ENCODE measurements around the gene ST6GALNAC5.

Gene ST6GALNAC5

DNA sequence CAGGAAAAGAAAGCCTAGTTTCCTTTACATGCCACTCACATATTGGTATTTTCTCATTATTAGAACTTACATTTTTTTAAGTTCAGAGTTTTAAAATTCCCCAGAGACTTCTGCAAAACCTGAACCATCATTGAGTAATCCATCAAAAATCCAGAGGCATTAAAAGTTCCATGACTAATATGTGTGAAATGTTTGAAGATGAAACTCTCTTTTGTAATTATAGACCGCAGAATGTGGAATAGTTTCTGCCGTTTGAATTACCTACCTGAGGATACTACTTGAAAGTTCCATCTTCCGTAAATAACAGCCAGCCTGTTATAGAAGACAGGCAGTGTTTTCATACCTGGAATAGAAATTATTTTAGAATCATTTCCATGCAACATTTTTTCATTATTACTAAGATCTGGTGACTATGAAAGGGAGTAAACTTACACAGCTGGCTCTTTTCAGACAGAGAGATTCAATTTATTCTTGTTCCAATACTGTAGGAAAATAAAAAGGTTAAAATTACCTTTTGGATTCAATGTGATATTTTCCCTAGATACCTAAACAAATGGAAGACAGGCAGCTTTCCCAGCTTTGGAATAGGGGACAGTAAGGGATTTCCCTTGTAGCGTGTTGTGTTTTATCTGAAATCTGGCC lies 131.4 kb downstream of the ST6GALNAC5 start:
- DNase-seq (ENCODE audit: extremely low read depth in 1 of 2, low read depth in 1 of 2) = no peak

DNA sequence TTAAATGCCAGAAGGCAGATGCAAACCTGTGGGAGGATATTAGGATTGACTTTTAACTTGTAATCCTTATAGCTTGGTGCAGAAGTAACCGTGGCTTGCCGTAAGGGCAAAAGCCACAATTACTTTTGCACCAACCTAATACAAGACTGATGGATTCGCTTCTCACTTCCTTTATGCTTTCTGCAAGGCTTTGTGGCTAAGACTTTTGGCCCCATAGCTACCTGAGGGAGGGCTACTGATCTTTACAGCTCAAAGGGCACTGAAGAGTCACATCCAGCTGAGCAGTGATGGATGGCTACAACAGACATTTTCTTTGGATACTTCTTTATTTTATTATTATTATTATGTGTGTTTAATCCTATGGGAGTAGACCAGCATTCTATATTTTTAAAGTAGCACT lies 140.4 kb downstream of the ST6GALNAC5 start:
- no peak for DNase-seq (ENCODE audit: extremely low read depth in 1 of 2, low read depth in 1 of 2)

DNA sequence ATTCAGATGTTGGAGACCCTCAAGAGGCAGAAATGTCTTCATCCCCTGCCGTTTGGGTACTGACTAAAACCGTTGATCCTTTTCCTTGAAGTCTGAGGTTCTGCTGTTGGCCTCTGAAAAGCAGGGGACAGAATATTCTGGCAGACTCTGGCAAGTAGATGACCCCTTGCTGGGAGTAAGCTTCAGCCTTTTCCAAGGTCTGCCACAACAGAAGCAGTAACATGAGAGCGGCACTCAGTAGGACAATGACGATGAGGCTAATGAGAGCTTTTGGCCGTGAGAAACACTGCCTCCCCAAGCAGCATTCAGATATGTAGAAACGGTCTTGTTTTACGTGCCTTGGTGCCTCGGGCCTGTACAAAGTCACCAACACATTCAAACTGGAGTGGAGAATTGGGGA lies 143.7 kb downstream of the ST6GALNAC5 start:
- DNase-seq (ENCODE audit: extremely low read depth in 1 of 2, low read depth in 1 of 2) = no peak

DNA sequence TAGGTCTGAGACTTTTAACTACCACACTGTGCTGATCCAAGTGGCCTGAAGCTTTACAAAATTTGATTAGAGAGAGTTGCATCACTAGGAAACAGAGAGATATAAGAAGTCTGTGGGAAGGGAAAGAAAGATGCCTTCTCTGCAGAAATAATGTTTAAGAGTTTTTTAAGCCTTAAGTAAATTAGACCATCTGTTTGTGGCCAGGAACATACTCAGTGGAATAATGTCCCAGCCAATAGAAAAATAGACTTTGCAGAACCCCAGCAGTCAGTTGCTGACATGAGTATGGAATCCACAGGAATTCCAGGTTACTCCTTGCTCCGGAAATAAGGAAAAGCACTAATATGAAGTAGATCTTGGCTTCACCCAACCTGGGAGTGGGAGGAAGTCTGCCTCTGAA lies 144.8 kb downstream of the ST6GALNAC5 start:
- no peak for DNase-seq (ENCODE audit: extremely low read depth in 1 of 2, low read depth in 1 of 2)

DNA sequence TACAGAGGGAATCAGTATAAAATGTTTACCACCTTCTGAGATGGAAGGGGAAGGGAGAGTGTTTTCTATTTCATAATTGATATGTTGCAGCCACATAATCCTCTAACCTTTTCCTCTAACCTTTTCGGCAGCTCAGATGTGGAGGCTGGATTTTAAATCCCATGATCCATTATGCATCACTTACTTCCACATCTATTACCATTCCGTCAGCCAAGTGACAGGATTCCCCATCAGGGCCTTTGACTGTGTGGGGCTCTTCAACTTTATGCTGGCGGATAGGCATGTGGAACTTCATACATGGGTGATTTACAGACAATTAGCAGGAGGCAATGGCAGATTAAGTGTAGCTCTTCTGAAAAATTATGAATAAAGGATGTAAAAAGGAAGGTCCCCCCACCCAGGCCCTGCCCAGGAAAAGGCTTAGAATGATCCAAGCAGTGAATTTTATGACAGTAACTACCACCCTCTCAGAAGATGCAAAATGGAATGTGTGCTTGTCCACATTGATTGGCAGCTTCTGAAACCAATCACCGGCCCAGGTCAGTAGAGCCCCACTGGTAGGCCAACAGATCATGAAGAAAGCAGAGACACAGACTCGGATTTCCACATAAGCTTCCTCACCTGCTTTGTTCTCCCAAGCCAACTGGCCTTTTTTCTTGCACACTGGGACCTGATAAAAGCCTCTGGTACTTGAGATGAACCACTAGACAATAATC lies 147.0 kb downstream of the ST6GALNAC5 start:
- DNase-seq (ENCODE audit: extremely low read depth in 1 of 2, low read depth in 1 of 2) = no peak

DNA sequence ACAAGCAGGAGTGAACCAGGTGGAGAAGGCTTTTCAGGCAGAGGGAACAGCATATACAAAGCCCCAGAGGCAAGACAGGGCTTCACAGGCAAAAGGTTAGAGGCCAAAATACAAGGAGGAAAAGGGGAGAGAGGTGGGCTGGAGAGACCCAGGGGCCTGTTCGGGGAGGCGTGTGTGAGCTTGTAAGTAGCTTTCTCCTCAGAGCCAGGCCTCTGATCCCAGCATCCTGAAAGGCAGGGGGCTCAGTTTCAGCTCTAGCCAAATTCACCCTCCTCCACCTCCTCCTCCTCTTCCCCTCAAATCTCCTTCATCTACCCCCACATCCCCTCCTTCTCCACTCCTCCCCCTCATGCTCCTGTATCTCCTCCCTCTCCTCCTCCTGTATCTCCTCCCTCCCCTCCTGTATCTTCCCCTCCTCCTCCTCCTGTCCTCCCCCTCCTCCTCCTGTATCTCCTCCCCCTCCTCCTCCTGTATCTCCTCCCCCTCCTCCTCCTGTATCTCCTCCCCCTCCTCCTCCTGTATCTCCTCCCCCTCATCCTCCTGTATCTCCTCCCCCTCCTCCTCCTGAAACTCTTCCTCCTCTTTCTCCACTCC lies 148.6 kb downstream of the ST6GALNAC5 start:
- DNase-seq (ENCODE audit: extremely low read depth in 1 of 2, low read depth in 1 of 2) = no peak

DNA sequence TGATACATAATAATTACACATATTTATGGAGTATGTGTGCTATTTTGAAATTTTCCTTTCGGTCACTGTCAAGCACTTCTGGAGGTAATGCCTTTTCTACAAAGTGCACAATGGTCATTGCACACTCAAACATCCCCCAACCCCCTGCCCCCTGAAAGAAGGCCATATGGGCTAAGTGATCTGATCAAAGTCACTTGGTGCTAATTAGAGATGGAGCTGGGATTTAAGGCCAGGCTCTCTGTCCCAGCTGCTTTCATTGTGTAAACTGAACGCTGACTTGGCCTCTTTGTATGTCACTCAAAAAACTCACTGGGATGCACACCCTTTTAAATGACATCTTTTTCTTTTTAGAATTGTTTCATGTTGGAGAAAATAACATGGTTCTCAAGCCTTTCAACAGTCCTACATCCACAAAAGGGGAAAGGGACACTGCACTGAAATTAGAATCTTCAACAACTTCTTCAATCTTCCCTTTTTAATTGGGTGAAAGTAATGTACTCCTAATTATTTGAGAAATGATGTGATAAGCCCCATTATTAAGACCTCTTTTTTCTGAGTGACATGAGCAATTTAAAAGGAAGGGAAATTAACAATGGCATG lies 149.2 kb downstream of the ST6GALNAC5 start:
- no peak for DNase-seq (ENCODE audit: extremely low read depth in 1 of 2, low read depth in 1 of 2)

DNA sequence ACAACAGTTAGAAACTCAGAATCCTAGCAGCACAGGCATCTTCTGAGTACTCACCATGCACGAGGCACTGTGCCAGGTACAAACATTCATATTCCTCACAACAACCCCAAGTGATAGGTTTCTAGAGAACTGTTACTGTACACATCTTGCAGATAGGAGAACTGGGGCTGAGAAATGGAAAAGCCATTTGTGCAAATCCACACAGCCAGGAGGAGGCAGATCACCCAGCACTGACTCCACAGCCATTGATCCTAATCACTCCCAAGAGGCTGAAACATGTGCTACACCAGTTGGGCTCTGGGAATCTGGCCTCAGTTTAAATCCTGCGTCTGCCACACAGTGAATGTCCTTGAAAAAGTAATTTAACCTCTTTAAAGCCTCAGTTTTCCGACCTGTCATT lies 151.0 kb downstream of the ST6GALNAC5 start:
- DNase-seq (ENCODE audit: extremely low read depth in 1 of 2, low read depth in 1 of 2) = no peak

DNA sequence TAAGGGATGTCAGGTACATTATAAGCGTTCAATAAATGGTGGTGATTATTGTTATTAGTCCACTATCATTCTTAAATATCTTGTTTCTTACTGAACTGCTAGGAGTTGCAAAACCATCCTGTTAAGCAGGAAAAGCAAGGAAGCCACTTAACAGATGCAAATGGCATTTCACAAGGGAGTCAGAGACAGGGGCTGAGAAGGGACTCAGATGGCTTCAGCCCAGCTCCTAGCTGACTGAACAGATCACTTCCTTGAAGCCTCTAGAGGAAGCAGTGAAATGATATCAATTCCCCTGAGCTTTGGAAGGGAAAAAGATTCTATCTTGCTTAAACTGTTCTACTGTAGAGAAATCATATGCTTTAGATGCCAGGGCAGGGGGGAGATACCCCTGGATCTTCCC lies 151.5 kb downstream of the ST6GALNAC5 start:
- DNase-seq (ENCODE audit: extremely low read depth in 1 of 2, low read depth in 1 of 2) = no peak

DNA sequence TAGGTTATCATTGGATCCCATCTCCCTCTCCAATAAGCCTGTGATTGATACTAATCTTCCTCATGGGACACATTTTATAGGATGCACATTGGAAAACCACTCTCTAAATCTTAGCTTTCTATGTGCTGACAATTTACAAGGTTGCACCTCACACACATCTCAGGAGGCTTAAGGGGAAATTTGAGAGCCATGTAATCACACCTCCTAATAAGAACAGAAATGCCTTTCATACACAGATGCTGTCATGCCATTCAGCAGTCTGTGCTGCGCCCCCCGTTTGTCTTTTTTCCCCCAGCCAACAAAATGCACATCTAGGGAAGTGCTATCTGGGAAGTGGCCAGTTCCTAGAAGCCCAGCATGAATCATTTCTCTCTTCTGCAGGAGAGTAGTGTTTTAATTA lies 154.5 kb downstream of the ST6GALNAC5 start:
- DNase-seq (ENCODE audit: extremely low read depth in 1 of 2, low read depth in 1 of 2) = no peak

DNA sequence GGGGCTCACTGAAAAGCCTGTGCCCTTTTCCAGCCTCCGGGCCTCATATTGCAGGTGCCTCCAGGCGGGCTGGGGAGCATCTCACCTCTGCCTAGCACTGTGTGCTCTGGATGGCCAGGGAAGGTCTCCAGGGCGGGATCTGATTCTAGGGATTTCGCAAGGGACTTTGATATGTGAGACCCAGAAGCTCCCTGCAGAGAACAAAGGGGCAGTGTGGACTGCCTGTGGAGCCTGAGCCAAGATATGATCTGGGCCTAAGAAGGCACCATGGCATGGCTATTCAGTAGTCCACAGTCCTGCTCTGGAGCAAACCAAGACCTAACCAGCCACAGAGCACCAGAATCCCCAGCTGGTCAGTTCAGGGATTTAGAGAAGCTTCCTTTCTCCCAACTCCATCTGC lies 157.2 kb downstream of the ST6GALNAC5 start:
- DNase-seq (ENCODE audit: extremely low read depth in 1 of 2, low read depth in 1 of 2) = no peak

DNA sequence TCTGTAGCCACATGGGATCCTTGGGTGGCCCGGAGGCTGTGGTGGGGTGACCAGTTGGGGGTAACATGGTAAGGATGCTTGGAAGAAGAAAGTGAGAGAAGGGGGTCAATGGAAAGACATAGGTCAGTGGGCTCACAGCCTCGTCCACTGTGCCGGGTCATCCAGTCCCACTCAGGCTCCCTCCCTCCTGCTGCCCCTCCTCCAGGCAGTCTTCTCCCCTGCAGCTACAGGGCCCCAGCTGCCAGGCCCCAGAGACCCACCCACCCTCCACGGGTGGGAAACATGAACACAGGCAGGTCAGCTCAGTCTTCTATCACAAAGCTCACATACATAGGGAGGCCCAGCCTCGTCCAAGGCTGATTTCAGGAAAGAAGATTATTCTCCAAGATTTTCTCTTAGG lies 158.3 kb downstream of the ST6GALNAC5 start:
- no peak for DNase-seq (ENCODE audit: extremely low read depth in 1 of 2, low read depth in 1 of 2)

DNA sequence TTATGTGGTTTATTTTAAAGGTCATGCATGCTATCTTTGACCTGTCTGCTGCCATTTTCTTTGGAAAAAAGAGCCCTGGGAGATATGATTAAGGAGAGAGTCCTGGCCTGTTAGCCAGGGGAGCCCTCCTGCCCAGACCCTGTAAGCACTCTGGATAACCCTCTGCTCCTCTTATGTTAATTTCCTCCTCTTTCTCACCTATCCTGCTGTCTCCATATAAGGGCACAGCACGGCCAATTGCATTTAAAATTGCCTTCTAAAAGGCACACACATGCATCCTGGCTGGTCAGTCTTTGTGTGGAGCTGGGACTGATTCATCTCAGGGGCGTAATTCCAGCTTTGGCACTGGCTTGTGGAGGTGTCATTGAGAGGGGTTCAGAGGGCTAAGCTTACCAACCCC lies 158.9 kb downstream of the ST6GALNAC5 start:
- DNase-seq (ENCODE audit: extremely low read depth in 1 of 2, low read depth in 1 of 2) = no peak

DNA sequence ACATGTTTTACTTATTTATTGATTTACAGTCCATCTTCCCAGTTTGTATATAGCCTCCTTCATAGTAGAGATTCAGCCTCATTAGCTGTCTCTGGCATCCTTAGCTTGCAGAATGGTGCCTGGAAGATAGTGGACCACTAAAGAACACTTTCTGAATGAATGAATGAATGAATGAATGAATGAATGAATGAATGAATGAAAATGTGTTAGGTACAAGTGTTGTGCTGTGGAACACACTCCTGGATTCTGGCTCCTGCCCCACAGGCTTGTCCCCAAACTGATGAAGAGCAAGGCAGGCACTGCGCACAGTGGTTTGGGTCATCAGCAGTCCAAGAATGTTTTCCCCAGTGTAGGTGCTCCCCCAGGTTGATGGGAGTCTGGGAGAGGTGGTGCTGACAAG lies 159.4 kb downstream of the ST6GALNAC5 start:
- no peak for DNase-seq (ENCODE audit: extremely low read depth in 1 of 2, low read depth in 1 of 2)

DNA sequence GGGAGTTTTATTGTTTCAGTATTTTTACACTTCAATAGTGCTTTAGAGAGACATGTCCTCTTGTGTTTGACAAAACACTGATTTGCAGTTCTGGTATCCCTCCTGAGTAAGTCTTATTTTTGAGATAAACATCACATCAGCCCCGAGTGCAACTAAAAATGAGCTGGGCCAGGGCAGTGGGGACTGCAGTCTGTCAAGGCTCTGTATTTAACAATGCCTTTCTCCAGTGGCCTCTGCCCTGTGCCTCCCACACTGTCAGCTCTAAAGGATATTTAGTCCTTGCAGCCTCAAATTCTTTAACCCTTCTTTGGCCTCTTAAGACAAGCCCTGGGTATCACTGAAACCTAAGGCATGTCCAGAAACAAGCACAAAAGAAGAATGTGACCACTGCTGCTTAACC lies 160.6 kb downstream of the ST6GALNAC5 start:
- DNase-seq (ENCODE audit: extremely low read depth in 1 of 2, low read depth in 1 of 2) = no peak

DNA sequence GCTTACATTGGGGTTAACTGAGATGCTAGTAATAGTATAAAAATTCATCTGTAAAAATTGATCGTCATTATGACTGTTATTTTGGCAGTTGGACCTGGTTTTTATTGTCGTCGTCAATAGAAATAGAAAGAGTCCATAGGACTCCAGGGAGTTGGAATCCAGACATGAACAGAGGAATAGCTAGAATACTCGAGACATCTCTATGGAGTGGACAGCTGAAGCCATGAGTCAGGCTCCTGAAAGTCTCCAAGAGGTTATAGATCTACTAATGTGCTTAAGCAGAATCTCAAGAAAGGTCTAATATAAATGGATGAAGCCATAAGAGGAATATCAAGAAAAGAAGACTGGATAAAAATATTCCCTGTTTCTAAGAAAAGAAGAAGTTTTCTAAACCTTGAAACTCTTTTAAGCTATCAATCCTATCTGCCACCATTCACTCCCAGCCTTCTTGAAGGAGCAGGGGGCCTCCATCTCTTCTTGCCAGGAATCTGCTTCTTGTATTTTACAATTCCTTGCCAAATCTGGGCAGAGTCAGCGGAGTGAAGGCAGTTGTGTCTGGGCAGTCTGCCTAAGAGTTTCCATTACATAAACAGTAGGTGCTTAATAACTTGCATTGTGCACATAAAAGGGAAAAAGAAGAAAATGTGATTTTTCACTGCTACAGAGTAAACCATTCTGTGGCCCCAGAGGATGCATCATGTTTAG lies 163.3 kb downstream of the ST6GALNAC5 start:
- no peak for DNase-seq (ENCODE audit: extremely low read depth in 1 of 2, low read depth in 1 of 2)

DNA sequence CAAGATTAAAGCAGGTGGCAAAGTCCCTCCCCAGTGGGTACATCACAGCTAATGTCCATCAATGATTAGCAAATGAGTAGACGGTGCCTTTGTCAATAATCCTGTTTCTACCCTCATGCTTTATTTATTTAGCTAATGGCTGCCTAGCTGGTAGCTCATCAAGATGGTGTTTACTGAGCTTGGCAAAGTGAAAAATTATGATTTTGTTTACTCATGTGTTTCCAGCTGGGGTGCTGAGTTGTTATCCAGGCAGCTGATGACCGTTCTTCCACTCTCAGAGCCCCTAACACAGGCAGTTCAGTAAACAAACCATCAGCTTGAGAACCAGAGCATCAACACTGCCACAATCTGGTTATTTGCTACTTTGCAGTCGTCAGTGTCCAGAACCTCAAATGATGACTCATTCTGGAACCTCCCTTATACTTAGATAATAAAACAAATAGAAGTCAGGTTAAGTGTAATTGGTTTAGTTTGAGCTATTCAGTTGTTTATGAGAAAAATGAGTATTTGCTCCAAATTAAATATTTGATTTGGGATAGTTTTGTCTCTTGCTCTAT lies 163.9 kb downstream of the ST6GALNAC5 start:
- no peak for DNase-seq (ENCODE audit: extremely low read depth in 1 of 2, low read depth in 1 of 2)

DNA sequence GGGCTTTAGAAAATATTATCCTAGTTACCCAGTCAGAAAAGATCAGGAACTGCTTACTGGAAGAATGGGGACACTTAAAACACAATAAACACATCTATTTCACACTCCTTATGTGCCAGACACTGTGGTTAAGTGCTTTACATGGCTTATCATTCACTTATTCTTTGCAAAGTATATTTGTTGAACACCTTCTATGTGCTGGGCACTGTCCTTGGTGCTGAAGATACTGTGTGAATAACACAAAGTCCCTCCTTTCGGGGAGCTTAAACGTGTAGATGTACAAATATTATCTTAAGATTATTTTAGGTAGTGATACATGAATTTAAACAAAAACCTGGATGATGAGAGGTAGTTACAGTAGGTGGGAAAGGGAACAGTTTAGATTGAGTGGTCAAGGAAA lies 169.3 kb downstream of the ST6GALNAC5 start:
- no peak for DNase-seq (ENCODE audit: extremely low read depth in 1 of 2, low read depth in 1 of 2)

DNA sequence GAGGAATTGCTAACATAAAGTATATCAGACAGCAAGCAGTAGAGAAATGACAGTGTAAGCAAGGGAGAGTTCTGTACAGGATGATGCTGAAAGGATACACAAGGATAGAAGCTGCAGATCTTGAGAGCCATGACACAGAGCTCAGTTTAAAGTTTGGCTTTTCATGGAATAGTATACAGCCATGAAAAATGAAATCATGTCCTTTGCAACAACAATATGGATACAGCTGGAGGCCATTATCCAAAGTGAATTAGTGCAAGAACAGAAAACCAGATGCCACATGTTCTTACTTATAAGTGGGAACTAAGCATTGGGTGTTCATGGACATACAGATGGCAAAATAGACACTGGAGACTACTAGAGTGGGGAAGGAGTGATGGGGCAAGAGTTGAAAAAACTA lies 169.8 kb downstream of the ST6GALNAC5 start:
- DNase-seq (ENCODE audit: extremely low read depth in 1 of 2, low read depth in 1 of 2) = no peak

DNA sequence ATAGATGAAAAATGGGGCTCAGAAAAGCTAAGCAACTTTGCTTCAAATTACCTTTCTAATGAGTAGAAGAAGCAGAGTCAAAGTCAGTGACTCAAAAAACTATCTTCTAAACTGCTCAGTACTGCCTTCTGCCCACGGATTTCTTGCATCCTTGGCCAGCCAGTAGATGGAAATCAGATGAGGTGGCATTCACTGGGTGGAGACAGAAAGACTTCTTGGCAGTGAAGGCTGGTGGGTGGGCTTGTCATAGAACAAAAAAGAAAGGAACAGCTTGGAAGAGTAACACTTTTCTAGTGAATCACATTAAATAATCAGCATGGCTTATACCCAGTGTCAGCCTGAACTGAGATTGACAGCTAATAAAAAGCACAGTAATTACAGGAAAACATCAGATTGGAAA lies 170.7 kb downstream of the ST6GALNAC5 start:
- no peak for DNase-seq (ENCODE audit: extremely low read depth in 1 of 2, low read depth in 1 of 2)

DNA sequence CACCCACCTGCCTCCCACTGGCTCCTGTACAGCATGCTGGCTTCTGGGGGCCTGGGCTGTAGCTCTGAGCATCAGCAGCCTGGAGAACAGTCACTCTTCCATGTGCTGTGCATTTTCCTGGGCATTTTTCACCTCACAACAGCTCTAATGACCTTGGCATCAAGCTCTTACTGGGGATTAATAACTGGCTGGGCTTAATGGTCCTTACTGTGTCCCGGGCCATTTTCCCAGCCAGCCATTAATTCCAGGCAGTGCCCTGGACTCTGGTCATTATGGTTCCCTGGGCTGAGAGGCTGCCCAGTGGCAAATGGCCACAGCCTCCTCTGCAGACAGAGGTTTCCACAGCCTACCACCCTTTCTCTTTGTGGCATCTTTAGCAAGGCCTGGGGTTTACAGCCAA lies 171.8 kb downstream of the ST6GALNAC5 start:
- no peak for DNase-seq (ENCODE audit: extremely low read depth in 1 of 2, low read depth in 1 of 2)
